A549 (cell line): ENCODE data around the gene C3orf18. TPM values are rescaled to one million over a fixed set of nuclear protein-coding genes. Genes with fewer than 3 reads are reported as not detected.

Experiments
- ATAC-seq, 2 experiments: fragments of 200-7000 bp in 1 of 2; fragments of >200 bp in 1 of 2; cut with Nextera tagmentation in 1 of 2; cut with Tn5 transposase in 1 of 2; 3 replicates each; pipeline versions ENCODE4 v1.8.0 to v1.9.1; 2018 to 2020; ENCODE audit warnings: mild to moderate bottlenecking in 1 of 2, moderate library complexity in 1 of 2
- CTCF ChIA-PET: fragments of 300-600 bp; sonication (Branson Sonifier 250); formaldehyde crosslinking; extraction: SDS; loops from one replicate; lab custom pipeline; 2021; ENCODE audit warnings: antibody characterized with exemption, inconsistent platforms; lab: Yijun Ruan, JAX
- POLR2A ChIA-PET: fragments of 350-600 bp; formaldehyde crosslinking; extraction: SDS; loops from one replicate; lab custom pipeline; 2021; ENCODE audit warnings: antibody characterized with exemption, inconsistent platforms; lab: Yijun Ruan, JAX
- DNase-seq, 2 experiments: peaks; one replicate each; pipeline versions ENCODE4 v3.0.0 to v3.0.0-alpha.2; 2011 to 2016; ENCODE audit warnings: low read depth in 1 of 2, low spot score in 1 of 2
- FAIRE-seq: peaks from 2 replicates; lab custom pipeline; 2011; peaks lifted over from hg19 to GRCh38; lab: Jason Lieb, UNC
- H3K27ac ChIP-seq, 2 experiments: fragments of >200 bp; sonication (Bioruptor Twin); formaldehyde crosslinking; 3 replicates each; pipeline ENCODE4 v1.5.1; 2016 to 2017
- H3K4me1 ChIP-seq: fragments of >200 bp; sonication (Bioruptor Twin); formaldehyde crosslinking; 3 replicates; pipeline ENCODE4 v1.6.1; 2016
- H3K4me2 ChIP-seq: fragments of >200 bp; sonication (Bioruptor Twin); formaldehyde crosslinking; 3 replicates; pipeline ENCODE4 v1.6.1; 2016
- H3K4me3 ChIP-seq: fragments of >200 bp; sonication (Bioruptor Twin); formaldehyde crosslinking; 3 replicates; pipeline ENCODE4 v1.5.1; 2016
- H3K9me3 ChIP-seq: fragments of >200 bp; sonication (Bioruptor Twin); formaldehyde crosslinking; 3 replicates; pipeline ENCODE4 v1.6.1; 2016
- CEBPB ChIP-seq, 2 experiments: fragments of >200 bp in 1 of 2; sonication (Bioruptor Twin) in 1 of 2; formaldehyde crosslinking in 1 of 2; IDR thresholded peaks; 2 replicates each; pipeline ENCODE4 v1.6.1; 2012 to 2016
- CHD4 ChIP-seq: fragments of 200-600 bp; sonication (generic); IDR thresholded peaks from 2 replicates; pipeline ENCODE4 v1.6.1; 2016; ENCODE audit warnings: antibody characterized with exemption, mild to moderate bottlenecking, borderline replicate concordance
- E2F6 ChIP-seq: IDR thresholded peaks from 2 replicates; pipeline ENCODE4 v1.6.1; 2012; ENCODE audit warnings: low read depth, borderline replicate concordance
- EHF ChIP-seq: fragments of 250-450 bp; sonication (Bioruptor Pico); IDR thresholded peaks from 2 replicates; pipeline ENCODE4 v1.5.0; 2020; ENCODE audit warnings: mild to moderate bottlenecking
- EHMT2 ChIP-seq: fragments of 200-600 bp; sonication (generic); IDR thresholded peaks from 2 replicates; pipeline ENCODE4 v1.6.1; 2016; ENCODE audit warnings: antibody characterized with exemption, low read depth, mild to moderate bottlenecking, moderate library complexity
- EP300 ChIP-seq, 2 experiments: fragments of >200 bp; sonication (Bioruptor Twin); formaldehyde crosslinking; IDR thresholded peaks; 2 replicates in 1 of 2; 3 replicates in 1 of 2; pipeline ENCODE4 v1.6.1; 2016 to 2017
- ESRRA ChIP-seq: fragments of 150-350 bp; IDR thresholded peaks from 2 replicates; pipeline ENCODE4 v1.6.1; 2014; ENCODE audit warnings: mild to moderate bottlenecking, low read length, borderline replicate concordance
- FOXS1 ChIP-seq: fragments of 250-450 bp; sonication (Bioruptor Pico); IDR thresholded peaks from 2 replicates; pipeline ENCODE4 v1.5.0; 2020; ENCODE audit warnings: mild to moderate bottlenecking, moderate library complexity
- GATA3 ChIP-seq: IDR thresholded peaks from 2 replicates; pipeline ENCODE4 v1.6.1; 2012; ENCODE audit warnings: borderline replicate concordance
- HOXB13 ChIP-seq: fragments of 250-450 bp; sonication (Bioruptor Pico); IDR thresholded peaks from 2 replicates; pipeline ENCODE4 v1.5.0; 2020; ENCODE audit warnings: low read depth, mild to moderate bottlenecking, moderate library complexity
- JUN ChIP-seq, 2 experiments: fragments of >200 bp; sonication (Bioruptor Twin); formaldehyde crosslinking; IDR thresholded peaks; 2 replicates in 1 of 2; 3 replicates in 1 of 2; pipeline ENCODE4 v1.6.1; 2016 to 2017
- KDM1A ChIP-seq: fragments of 200-600 bp; sonication (generic); IDR thresholded peaks from 2 replicates; pipeline ENCODE4 v1.6.1; 2016; ENCODE audit warnings: low read depth, mild to moderate bottlenecking
- MAX ChIP-seq: IDR thresholded peaks from 2 replicates; pipeline ENCODE4 v1.6.1; 2012
- MYC ChIP-seq: IDR thresholded peaks from 2 replicates; pipeline ENCODE4 v1.6.1; 2012; ENCODE audit warnings: mild to moderate bottlenecking, inconsistent platforms, low read length, improper control_type of control experiment, borderline replicate concordance
- NR3C1 ChIP-seq: fragments of >200 bp; sonication (Bioruptor Twin); formaldehyde crosslinking; IDR thresholded peaks from 3 replicates; pipeline ENCODE4 v1.6.1; 2017
- PBX3 ChIP-seq: IDR thresholded peaks from 2 replicates; pipeline ENCODE4 v1.6.1; 2012
- POLR2A ChIP-seq: IDR thresholded peaks from 2 replicates; pipeline ENCODE4 v1.6.1; 2012; ENCODE audit warnings: mild to moderate bottlenecking, low read length
- RAD21 ChIP-seq, 2 experiments: fragments of >200 bp in 1 of 2; sonication (Bioruptor Twin) in 1 of 2; formaldehyde crosslinking in 1 of 2; IDR thresholded peaks in 1 of 2; conservative IDR thresholded peaks in 1 of 2; 2 replicates in 1 of 2; 3 replicates in 1 of 2; pipeline ENCODE4 v1.6.1; 2012 to 2018; ENCODE audit warnings: inconsistent platforms in 1 of 2
- RARB ChIP-seq: fragments of 250-450 bp; sonication (Bioruptor Pico); IDR thresholded peaks from 2 replicates; pipeline ENCODE4 v1.8.0; 2021; ENCODE audit warnings: mild to moderate bottlenecking, moderate library complexity
- WGBS: methylation state at CpG from one replicate; pipeline ENCODE4 v1.1.6; 2017; ENCODE audit errors: missing lambda C conversion rate; 5-methylcytosine and 5-hydroxymethylcytosine counted together
- polyA plus RNA-seq, 4 experiments: library from polyadenylated mRNA; depleted of rRNA in 3 of 4; stranded (reverse); fragments of >200 nt; fragmentation: RNase III in 1 of 4; extraction: RNeasy Plus Mini Kit Qiagen cat#74134 plus additional on column Dnase treatment in 1 of 4; gene quantifications; 2 replicates in 3 of 4; 3 replicates in 1 of 4; pipeline ENCODE4 v1.2.3, GENCODE V29; 2011 to 2017
- TF ChIP-seq, protein P1 (sequence below): fragments of 250-450 bp; sonication (Bioruptor Pico); IDR thresholded peaks from 2 replicates; pipeline ENCODE4 v1.5.0; 2020; ENCODE audit warnings: low read depth, mild to moderate bottlenecking, moderate library complexity

C3orf18 gene
- polyA plus RNA-seq, 2 of the 4 experiments (the other 2 are of a cell fraction): 3.4 to 5.4 TPM

DNA sequence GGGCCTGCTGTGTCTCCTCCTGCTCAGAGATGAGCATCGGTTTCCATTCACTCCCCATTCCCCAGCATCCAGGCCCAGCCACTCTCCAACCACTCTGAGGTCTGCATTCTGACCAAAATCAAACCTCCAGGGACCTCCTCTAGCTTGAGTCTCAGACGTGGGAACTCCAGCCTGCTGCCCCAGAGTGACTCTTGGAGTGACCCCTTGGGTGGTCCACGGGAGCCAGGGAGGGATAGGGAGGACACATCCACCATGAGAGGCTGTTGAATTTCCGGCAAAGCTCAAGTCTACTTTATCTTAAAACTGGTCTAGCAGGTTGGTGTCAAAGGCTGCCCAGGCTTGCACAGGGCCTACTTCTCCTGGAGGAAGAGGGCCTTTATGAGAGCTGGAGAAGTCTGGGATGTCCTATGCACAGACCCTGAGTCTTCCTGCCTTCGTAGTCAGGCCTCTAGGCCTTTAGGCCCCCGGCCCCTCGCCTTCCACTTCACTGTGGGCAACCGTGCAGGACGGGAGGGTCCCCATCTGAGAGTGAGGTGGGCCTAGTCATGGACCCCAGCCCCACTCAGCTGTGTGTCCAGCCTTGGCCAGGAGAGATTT is 35.1 kb upstream of the C3orf18 start:
- Histone ChIP-seq H3K4me1 (peaks cover 48% of the 10 kb centered on the region), H3K9me3 (no peaks in the 10 kb centered on the region), H3K27ac (peak overlapping the region; percentile 97 to 98), H3K4me3 (no peak overlapping the region), H3K4me2 (peak overlapping the region; percentile 91; the same call in 2 of the 3 replicates)
- 84% methylated on average over 7 of the region's 9 CpGs for WGBS
- ATAC-seq (no peak), DNase-seq (no peak), FAIRE-seq (no peak)
- TF ChIP-seq HOXB13 (CRISPR knock-in tag): no peak
- TF ChIP-seq KDM1A: no peak
- TF ChIP-seq CHD4: no peak
- no peak for TF ChIP-seq NR3C1
- no peak for TF ChIP-seq FOXS1 (CRISPR knock-in tag)
- TF ChIP-seq EHMT2: no peak
- TF ChIP-seq EP300 (IDR thresholded peaks at IDR 0.05): no peak
- TF ChIP-seq POLR2A: no peak
- TF ChIP-seq, protein P1, sequence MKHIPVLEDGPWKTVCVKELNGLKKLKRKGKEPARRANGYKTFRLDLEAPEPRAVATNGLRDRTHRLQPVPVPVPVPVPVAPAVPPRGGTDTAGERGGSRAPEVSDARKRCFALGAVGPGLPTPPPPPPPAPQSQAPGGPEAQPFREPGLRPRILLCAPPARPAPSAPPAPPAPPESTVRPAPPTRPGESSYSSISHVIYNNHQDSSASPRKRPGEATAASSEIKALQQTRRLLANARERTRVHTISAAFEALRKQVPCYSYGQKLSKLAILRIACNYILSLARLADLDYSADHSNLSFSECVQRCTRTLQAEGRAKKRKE (CRISPR knock-in tag): no peak
- POLR2A ChIA-PET: interaction anchor here (1.6 to 1.8 kb wide), 2 partner anchors 9 to 34 kb away, joined by 4 read pairs; partner anchors contain the start of genes CISH and HEMK1
- CTCF ChIA-PET: interaction anchor here (0.6 to 18.5 kb wide), 5 partner anchors 11 to 48 kb away, joined by 3 to 375 read pairs (median 3); partner anchors contain the start of genes C3orf18, CISH and HEMK1

GRCh38 chr3:50600841-50601591 is 33.5 kb upstream of the C3orf18 start:
- POLR2A ChIA-PET: interaction anchor here (0.7 to 1.8 kb wide), 4 partner anchors 11 to 32 kb away, joined by 3 to 8 read pairs (median 4); partner anchors contain the start of genes CISH and HEMK1
- 0% methylated on average over 10 of the region's 14 CpGs for WGBS
- H3K27ac ChIP-seq: peak overlapping the region; percentile 97 to 98
- CTCF ChIA-PET: interaction anchor here (1.0 to 18.5 kb wide), 6 partner anchors 10 to 58 kb away, joined by 3 to 375 read pairs (median 6); partner anchors contain the start of genes C3orf18, CISH and HEMK1
- H3K4me1 ChIP-seq: peaks cover 41% of the 10 kb centered on the region
- H3K4me3 ChIP-seq: peak overlapping the region; percentile 30; the same call in 2 of the 3 replicates
- peak; percentile 85 to 91 for ATAC-seq
- H3K9me3 ChIP-seq: no peaks in the 10 kb centered on the region
- no peak for FAIRE-seq
- peak overlapping the region; percentile 91 for H3K4me2 ChIP-seq
- TF ChIP-seq RARB: no peak
- TF ChIP-seq ESRRA: peak; percentile 76; the same call in 1 of the 2 replicates
- TF ChIP-seq EHF (CRISPR knock-in tag): no peak
- TF ChIP-seq, protein P1 (CRISPR knock-in tag): no peak
- peak; percentile 29; the same call in 1 of the 2 replicates for TF ChIP-seq GATA3
- TF ChIP-seq JUN (IDR thresholded peaks at IDR 0.05): peak in 1 of 2 experiments; percentile 45; a peak in 1 of 5 replicates
- TF ChIP-seq MYC: no peak
- 0 out of 2 replicates have a peak, but pooled peaks have one; percentile 28 for TF ChIP-seq E2F6
- 0 out of 5 replicates have a peak, but pooled peaks of 1 of the 2 experiments have one; percentile 14 for TF ChIP-seq RAD21 (conservative IDR thresholded peaks at IDR 0.05 in 1 of 2, IDR thresholded peaks at IDR 0.05 in 1 of 2)
- TF ChIP-seq PBX3: no peak
- TF ChIP-seq CEBPB (IDR thresholded peaks at IDR 0.05): peak; percentile 67 to 84
- peak; percentile 75 for TF ChIP-seq MAX
- TF ChIP-seq, all 56 proteins: peak for 7
- DNase-seq: peak; percentile 81 to 89
